Germinal center (tissue), 1 donor: ENCODE results near the gene GJC2.
"Not testable (repeated sequence)": the region's sequence is repeated elsewhere in the genome, so short reads cannot be mapped to it uniquely, and the experiment has no call there.

Experiments
- DNase-seq: peaks from one replicate; pipeline ENCODE4 v3.0.0; 2012; ENCODE audit warnings: mixed read lengths, low spot score

GJC2 gene

GRCh38 chr1:228149406-228150119 is at the start of gene GJC2:
GJC2 (plus strand) TSS chr1:228149930; CDS start chr1:228157759, 7,829 bp downstream.
- no peak for DNase-seq

GRCh38 chr1:228100822-228101613 is 48.7 kb upstream of the GJC2 start:
- DNase-seq: no peak

DNA sequence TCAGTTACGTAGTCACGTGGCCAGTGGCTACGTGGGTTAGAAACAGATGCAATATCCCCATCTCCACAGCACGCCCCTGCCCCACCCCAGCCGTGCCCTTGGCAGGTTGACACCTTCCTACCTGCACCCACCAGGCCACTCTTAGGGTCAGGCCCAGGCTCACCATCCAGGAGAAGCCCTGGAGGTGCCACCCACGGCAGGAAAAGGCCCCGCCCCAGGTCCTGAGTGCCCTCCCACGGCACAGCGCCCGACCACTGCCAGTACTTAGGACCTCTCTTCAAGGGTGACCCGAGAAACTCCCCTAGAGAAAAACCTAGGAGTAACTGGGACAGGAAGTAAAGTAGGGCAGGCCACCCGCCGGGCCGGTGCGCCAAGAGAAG is 48.1 kb upstream of the GJC2 start:
- DNase-seq: no peak

- DNase-seq: peak; percentile 62
Observed at GRCh38 chr1:228101994-228102790, 47.5 kb upstream of the GJC2 start.

GRCh38 chr1:228102791-228103620 is 46.7 kb upstream of the GJC2 start, which contains the start of gene C1orf35:
C1orf35 (minus strand) TSS chr1:228103325; CDS start chr1:228103227, 98 bp downstream.
- peak; percentile 95 for DNase-seq

DNA sequence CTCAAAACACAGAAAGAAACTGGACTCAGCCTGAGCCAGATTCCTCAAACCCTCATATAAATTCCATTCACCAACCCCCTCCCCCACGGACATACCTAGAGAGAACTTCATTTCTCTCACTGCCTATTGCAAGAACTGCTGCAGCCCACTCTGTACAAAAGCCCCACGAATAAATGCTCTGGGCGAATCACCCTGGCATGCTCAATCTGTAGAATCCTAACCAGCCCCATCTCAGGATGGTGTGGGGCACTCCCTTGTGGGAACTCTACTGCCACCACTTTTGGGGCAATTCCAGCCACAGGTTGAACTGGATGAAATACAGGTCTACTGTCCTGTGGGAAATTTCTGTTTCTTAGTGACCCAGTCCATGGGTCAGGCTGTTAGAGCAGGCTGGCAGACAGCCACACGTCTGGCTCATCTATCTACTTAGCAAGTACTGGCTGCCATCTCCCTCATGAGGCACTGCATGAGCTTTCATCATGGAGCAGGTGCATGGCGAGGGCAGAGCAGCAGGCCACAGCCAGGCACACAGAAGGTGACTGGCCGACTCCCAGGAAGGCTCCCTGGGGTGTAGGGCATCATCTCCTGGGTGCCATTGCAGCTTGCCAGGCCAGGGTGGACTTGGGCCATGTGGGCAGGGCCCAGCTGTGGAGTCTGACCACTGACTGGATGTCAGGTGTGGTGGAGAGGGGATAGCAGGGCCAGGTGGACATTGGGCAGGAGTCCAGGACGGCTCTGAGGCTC is 45.0 kb upstream of the GJC2 start:
- DNase-seq: no peak

- DNase-seq: no peak
Observed at GRCh38 chr1:228105270-228105995, 44.3 kb upstream of the GJC2 start.

GRCh38 chr1:228105996-228106799 is 43.5 kb upstream of the GJC2 start:
- no peak for DNase-seq

GRCh38 chr1:228106800-228107054 is 43.0 kb upstream of the GJC2 start:
- DNase-seq: no peak

DNA sequence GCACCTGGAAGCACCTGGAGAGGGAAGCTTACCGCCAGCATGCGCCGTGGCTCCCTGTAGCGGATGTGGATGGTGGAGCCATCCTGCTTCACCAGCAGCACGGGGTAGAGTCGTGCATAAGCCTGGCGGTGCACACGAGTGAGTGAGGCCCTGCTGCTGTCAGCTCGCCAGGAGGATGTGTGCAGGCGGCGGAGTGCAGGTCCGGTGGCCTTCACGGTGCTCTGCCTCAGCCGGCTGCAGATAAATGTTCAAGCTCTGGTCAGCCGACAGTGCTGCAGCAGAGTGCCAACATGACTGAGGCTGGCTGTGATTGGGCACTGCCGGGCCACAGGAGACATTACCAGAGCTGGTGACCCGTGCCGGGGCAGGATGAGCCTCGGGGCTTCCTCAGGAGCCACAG is 42.1 kb upstream of the GJC2 start:
- DNase-seq: no peak

GRCh38 chr1:228108055-228108690 is 41.6 kb upstream of the GJC2 start:
- DNase-seq: no peak

- DNase-seq: no peak
Observed at GRCh38 chr1:228108742-228109072, 41.0 kb upstream of the GJC2 start.

- DNase-seq: peak; percentile 94
Observed at GRCh38 chr1:228109073-228109961, 40.4 kb upstream of the GJC2 start, which contains the start of gene MRPL55. MRPL55 (minus strand) TSS chr1:228109299; CDS start chr1:228108260, 1,039 bp downstream.

DNA sequence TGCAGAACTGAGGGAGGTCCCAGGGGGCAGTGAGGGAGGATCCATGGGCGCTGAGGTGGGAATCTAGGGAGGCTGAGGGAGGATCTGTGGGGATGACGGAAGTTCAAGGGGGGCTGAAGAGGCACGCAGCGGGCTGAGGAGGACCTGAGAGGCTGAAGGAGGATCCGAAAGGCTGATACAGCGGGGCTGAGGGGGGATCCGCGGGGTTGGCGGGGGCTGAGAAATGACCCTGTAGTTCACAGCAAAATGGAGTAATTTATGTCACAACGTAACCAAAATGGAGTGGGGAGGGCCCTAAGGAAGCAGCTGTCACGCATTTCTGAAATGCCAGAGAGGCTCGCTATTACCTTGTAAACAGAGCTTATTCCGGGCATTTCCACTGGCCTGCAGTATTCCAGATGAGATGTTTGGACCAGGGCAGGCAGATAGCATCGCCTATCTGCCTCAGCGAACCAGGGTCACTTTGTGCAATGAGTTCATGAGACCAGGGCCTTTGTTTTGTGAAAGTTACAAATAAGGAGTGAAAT is 39.7 kb upstream of the GJC2 start:
- DNase-seq: no peak

- no peak for DNase-seq
Observed at GRCh38 chr1:228110556-228110955, 39.2 kb upstream of the GJC2 start.

DNA sequence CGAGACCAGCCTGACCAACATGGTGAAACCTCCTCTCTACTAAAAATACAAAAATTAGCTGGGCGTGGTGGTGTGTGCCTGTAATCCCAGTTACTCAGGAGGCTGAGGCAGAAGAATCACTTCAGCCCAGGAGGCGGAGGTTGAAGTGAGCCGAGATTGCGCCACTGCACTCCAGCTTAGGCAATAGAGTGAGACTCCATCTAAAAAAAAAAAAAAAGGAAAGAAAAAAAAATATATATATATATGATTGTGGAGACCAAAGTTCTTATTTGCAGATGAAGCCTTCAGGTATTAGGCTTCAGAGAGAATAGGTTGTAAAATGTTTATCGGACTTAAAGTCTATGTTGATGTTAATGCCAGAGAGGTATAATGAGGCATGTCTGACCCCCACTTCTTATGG is 38.4 kb upstream of the GJC2 start:
- not testable (repeated sequence) for DNase-seq

DNA sequence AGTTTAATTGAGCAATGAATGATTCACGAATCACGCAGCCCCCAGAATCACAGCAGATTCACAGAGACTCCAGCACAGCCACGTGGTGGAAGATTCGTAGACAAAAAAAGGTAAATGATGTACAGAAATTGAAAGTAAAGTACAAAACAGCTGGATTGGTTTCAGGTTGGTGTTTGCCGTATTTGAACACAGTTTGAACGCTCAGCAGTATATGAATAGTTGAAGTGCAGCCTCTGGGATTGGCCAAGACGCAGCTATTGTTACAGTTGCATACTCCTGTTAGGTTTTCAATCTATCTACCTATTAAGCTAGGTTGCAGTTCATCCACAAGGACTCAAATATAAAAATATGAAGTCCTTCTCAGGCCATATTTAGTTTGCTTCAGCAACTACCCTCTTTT is 37.6 kb upstream of the GJC2 start:
- DNase-seq: no peak

GRCh38 chr1:228112617-228113016 is 37.1 kb upstream of the GJC2 start:
- DNase-seq: no peak
